ENCODE results near the gene CHMP1B. TPM values are rescaled to one million over a fixed set of nuclear protein-coding genes. Genes with fewer than 3 reads are reported as not detected.

Gene CHMP1B
- total RNA-seq, 1 experiment from 2014 or later = 38.7 TPM

DNA sequence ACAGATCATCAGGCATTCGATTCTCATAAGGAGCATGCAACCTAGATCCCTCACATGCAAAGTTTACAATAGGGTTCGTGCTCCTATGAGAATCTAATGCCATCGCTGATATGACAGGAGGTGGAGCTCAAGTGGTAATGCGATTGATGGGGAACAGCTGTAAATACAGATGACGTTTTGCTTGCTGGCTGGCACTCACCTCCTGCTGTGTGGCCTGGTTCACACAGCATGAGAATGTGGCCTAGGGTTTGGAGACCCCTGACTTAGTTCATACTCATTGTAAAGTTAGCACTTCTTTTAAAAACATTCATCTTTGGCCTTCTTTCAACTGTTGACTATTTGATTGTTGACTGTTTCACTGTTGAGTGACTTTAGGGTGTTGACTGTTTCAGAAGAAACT, 8.7 kb upstream of the CHMP1B start:
- Mint-ChIP-seq H3K36me3 (ENCODE audit: insufficient read depth in 1 of 3, low read depth in 3 of 3) (no peaks in the 10 kb centered on the region), H3K4me1 (peaks cover 8 to 12% of the 10 kb centered on the region in 2 experiments), H3K27me3 (ENCODE audit: low read depth) (no peaks in the 10 kb centered on the region), H3K9me3 (no peaks in the 10 kb centered on the region), H3K4me3 (no peak overlapping the region), H3K27ac (no peak overlapping the region)
- no peak overlapping the region for H3K18ac ChIP-seq (ENCODE audit: insufficient read length, low read depth, low read length)
- H3K4me1 ChIP-seq (ENCODE audit: insufficient read depth, low read length) = no peaks in the 10 kb centered on the region; the same call in 1 of the 2 replicates
- H2BK15ac ChIP-seq (ENCODE audit: low read depth, low read length) = no peak overlapping the region
- no peak for DNase-seq
- H3K27ac ChIP-seq (ENCODE audit: insufficient read length, low read depth, low read length) = no peak overlapping the region
- H2BK20ac ChIP-seq (ENCODE audit: low read depth, low read length, poor library complexity, severe bottlenecking) = no peak overlapping the region
- H2BK5ac ChIP-seq (ENCODE audit: insufficient read length, low read length) = no peak overlapping the region
- no peaks in the 10 kb centered on the region for H3K23me2 ChIP-seq (ENCODE audit: insufficient read length, low read depth, low read length, poor library complexity, severe bottlenecking)
- no peak overlapping the region for H3K4ac ChIP-seq (ENCODE audit: low read depth, low read length)
- H3K79me1 ChIP-seq (ENCODE audit: insufficient read depth, low read depth, low read length, poor library complexity, severe bottlenecking) = no peaks in the 10 kb centered on the region
- no peaks in the 10 kb centered on the region for H3K9me3 ChIP-seq (ENCODE audit: control insufficient read depth, low read depth, low read length)
- H3K9ac ChIP-seq (ENCODE audit: extremely low read depth, insufficient read length, low read length) = no peak overlapping the region
- H4K20me1 ChIP-seq (ENCODE audit: control insufficient read depth, insufficient read depth, insufficient read length) = no peaks in the 10 kb centered on the region
- H3K79me2 ChIP-seq (ENCODE audit: insufficient read depth, low read length) = no peaks in the 10 kb centered on the region
- H2BK120ac ChIP-seq (ENCODE audit: low read depth, low read length, poor library complexity, severe bottlenecking) = no peak overlapping the region
- no peak overlapping the region for H3K56ac ChIP-seq (ENCODE audit: insufficient read length, low read depth, low read length)
- H3K23ac ChIP-seq (ENCODE audit: insufficient read length, low read depth, low read length) = no peak overlapping the region
- no peak overlapping the region for H3T11ph ChIP-seq (ENCODE audit: low read length)
- no peaks in the 10 kb centered on the region for H3K27me3 ChIP-seq (ENCODE audit: insufficient read depth, low read length)
- no peak overlapping the region for H2AFZ ChIP-seq (ENCODE audit: low read length)
- H3K14ac ChIP-seq (ENCODE audit: insufficient read depth, low read length) = no peak overlapping the region
- no peak overlapping the region for H4K91ac ChIP-seq (ENCODE audit: insufficient read length, low read depth, low read length)
- H2AK5ac ChIP-seq (ENCODE audit: insufficient read length, low read length) = no peak overlapping the region
- no peak overlapping the region for H4K8ac ChIP-seq (replicated peaks; ENCODE audit: insufficient read length, low read depth, low read length)
- H4K5ac ChIP-seq (ENCODE audit: insufficient read length, low read depth, low read length) = no peak overlapping the region
- no CpG with 5 or more reads among the region's 5 CpGs for WGBS (ENCODE audit: extremely low coverage, insufficient read length, low lambda C conversion rate)
- H3K4me2 ChIP-seq (ENCODE audit: insufficient read depth, insufficient read length, low read length) = no peak overlapping the region
- H2BK12ac ChIP-seq (ENCODE audit: insufficient read length, low read depth, low read length) = no peak overlapping the region
- TF ChIP-seq, protein P1, sequence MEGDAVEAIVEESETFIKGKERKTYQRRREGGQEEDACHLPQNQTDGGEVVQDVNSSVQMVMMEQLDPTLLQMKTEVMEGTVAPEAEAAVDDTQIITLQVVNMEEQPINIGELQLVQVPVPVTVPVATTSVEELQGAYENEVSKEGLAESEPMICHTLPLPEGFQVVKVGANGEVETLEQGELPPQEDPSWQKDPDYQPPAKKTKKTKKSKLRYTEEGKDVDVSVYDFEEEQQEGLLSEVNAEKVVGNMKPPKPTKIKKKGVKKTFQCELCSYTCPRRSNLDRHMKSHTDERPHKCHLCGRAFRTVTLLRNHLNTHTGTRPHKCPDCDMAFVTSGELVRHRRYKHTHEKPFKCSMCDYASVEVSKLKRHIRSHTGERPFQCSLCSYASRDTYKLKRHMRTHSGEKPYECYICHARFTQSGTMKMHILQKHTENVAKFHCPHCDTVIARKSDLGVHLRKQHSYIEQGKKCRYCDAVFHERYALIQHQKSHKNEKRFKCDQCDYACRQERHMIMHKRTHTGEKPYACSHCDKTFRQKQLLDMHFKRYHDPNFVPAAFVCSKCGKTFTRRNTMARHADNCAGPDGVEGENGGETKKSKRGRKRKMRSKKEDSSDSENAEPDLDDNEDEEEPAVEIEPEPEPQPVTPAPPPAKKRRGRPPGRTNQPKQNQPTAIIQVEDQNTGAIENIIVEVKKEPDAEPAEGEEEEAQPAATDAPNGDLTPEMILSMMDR (conservative IDR thresholded peaks at IDR 0.05) = no peak
